HG02884 (cell line): ENCODE data around the gene TSR3.

Experiments
- ATAC-seq: cut with Tn5 transposase; IDR thresholded peaks from one replicate; pipeline ENCODE4 v1.9.1; 2021; ENCODE audit warnings: mild to moderate bottlenecking, moderate library complexity; ENCODE audit not compliant: unreplicated experiment

Gene TSR3

DNA sequence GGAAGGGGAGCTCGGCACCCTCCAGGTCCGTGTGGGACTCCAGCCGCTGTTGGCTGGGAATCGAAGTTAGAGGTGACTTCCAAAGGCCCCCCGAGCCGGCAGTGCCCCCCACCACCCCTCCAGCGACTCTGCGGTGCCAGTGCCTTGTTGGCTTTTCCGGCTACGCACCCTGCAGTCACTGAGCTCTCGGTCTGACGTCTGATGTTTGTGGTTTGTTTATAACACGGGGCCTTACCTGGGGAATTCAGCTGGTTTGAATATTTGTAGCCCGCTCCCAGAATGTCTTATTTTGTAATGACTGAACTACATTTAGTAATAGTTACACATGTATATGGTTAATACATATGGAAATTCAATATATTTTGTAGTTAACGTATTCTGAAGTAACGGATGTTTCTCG is 25.3 kb downstream of the TSR3 start:
- ATAC-seq, result no peak

DNA sequence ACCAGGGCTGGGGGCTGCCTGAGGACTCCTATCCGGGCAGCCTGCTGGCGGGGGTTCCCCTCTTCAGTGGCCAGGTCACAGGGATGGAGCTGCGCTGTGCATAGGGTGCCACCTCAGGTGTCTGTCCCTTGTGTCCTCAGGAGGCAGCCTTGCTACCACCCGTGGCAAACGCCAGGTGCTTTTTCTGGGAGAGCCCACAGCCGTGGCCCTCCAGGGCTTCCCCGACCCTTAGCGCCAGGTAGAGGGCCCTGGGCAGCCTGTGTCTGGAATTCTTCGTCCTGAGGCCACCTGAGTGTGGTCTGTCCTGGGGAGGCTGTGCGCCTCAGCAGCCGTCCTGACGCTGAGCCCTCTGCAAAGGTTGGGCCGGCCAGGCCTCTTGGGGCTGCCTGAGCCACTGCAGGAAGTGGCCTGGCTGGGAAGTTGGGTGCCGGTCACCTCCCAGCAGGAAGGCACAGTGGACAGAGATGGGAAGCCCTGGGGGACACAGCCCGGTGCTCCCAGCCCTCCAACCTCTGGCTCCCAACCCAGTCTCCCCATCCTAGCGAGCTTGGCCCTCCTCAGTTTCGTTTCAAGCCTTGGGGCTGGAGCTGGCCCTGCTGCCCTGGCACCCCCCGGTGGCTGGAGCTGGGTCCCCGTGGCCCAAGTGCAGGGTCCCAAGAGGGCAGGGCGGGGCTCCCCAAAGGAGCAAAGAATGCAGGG is 25.9 kb downstream of the TSR3 start:
- no peak for ATAC-seq

DNA sequence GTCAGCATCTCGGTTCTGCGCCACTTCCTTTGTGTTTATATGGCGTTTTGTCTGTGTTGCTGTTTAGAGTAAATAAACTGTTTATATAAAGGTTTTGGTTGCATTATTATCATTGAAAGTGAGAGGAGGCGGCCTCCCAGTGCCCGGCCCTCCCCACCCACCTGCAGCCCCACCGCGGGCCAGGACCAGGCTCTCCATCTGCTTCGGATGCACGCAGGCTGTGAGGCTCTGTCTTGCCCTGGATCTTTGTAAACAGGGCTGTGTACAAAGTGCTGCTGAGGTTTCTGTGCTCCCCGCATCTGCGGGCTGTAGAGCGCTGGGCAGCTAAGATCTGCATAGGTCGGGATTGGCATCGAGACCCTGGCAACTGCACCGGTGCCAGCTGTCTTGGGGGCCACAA is 26.4 kb downstream of the TSR3 start:
- no peak for ATAC-seq

GRCh38 chr16:1324286-1324826 is 27.3 kb downstream of the TSR3 start:
- no peak for ATAC-seq

GRCh38 chr16:1323296-1324239 is 28.1 kb downstream of the TSR3 start:
- no peak for ATAC-seq

DNA sequence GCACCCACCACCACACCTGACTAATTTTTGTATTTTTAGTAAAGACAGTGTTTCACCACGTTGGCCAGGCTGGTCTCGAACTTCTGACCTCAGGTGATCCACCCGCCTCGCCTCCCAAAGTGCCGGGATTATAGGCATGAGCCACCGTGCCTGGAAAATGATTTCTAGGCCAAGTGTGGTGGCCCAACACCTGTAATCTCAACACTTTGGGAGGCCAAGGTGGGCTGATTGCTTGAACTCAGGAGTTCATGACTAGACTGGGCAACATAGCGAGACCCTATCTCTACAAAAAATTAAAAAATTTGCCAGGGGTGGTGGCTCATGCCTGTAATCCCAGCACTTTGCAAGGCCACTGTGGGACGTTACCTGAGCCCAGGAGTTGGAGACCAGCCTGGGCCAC is 29.3 kb downstream of the TSR3 start:
- ATAC-seq, result no peak

DNA sequence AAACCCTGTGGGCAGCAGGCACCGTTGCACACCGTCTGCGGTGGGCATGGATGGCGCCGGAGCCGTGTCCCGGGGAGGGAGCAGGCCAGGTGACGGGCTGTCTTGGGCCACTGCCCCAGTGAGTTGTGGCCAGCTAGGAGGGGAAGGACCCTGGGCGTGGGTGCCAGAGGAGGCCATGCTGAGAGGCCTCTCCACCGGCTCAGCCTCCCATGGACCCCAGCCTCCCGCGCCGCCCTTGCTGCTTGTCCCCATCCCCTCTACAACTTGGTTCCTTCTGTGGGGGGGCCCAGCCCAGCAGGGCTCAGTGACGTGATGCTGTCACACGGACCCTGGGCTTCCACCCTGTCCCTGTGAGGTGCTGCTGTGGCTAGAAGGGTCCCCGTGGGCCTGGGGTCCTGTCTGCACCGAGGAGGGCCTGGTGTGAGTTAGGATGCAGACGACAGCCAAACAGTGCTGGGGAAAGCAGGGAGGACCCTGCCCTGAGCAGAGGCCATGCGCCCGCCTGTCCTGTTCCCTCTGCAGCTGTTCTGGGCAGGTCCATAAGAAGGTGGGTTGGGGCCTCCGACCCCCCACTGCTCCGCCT is 30.9 kb downstream of the TSR3 start:
- ATAC-seq, result no peak

GRCh38 chr16:1320097-1320496 is 31.6 kb downstream of the TSR3 start:
- ATAC-seq, result no peak

DNA sequence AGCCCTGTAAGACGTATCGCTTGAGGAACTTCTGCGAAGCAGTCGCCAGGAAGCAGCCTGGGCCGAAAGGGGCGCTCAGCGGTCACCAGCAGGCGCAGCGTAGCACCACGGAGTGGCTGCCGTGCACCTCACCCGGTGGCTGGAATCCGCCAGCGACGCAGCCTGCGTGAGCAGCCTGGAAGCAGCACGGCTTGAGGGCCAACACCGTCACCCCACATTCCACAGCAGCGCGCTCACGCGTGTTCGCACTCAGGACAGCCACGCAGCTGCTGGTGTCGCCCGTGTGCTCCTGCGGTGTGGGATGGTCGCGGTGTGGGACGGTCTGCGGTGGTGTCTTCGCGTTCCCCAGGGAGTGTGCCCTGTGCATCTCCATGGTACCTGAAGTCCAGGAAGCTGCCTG is 32.6 kb downstream of the TSR3 start:
- ATAC-seq, result no peak

DNA sequence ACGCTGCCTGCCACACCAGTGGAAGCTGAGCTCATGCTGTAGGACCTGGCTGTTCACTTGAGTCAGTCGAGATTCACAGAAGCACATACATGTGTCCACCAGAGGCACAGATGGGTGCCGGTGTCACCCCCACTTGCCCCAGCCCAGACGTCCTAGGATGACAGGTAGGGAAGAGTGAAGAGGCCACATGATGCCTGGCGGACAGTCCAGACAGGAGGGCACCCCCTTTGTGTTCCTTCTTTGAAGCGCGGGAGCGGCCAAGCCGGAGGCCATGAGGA is 33.5 kb downstream of the TSR3 start:
- no peak for ATAC-seq

DNA sequence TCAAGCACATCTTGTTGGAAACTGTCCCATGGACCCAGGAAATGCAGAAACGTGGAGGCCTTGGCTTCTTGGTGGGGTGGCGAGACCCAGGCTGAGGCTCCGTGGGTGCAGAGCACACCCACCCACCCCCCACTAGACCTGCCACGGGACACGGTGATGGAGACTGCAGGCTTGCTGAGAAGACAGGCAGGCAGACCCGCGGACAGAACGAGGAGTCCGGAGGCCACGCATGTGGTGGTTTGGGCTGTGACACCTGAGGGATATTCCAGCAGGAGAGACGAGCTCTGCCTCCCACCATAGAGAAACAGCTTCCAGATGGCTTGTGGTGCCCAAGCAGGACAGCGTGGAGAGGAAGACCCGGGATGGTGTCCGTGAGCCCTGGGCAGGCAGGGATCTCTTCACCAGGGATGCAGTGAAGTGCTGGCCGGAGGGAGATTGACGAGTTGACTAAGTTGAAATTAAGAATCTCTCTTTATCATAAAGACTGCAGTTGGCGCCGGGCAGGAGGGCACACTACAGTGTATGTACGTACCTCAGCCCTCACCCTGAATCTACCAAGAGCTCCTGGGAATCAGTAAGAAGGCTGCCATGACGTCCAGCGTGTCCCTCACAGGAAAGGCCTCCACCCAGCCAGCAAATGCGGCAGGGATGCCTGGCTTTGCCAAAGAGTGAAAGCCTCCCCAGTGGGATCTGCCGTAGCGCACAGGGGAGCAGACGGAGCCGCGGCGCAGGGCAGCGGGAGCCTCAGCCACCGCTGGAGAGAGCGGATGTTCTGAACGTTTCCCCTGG is 34.0 kb downstream of the TSR3 start:
- no peak for ATAC-seq

- ATAC-seq, result no peak
Observed at GRCh38 chr16:1316033-1316405, 35.7 kb downstream of the TSR3 start.

- ATAC-seq, result no peak
Observed at GRCh38 chr16:1315081-1316032, 36.3 kb downstream of the TSR3 start.

DNA sequence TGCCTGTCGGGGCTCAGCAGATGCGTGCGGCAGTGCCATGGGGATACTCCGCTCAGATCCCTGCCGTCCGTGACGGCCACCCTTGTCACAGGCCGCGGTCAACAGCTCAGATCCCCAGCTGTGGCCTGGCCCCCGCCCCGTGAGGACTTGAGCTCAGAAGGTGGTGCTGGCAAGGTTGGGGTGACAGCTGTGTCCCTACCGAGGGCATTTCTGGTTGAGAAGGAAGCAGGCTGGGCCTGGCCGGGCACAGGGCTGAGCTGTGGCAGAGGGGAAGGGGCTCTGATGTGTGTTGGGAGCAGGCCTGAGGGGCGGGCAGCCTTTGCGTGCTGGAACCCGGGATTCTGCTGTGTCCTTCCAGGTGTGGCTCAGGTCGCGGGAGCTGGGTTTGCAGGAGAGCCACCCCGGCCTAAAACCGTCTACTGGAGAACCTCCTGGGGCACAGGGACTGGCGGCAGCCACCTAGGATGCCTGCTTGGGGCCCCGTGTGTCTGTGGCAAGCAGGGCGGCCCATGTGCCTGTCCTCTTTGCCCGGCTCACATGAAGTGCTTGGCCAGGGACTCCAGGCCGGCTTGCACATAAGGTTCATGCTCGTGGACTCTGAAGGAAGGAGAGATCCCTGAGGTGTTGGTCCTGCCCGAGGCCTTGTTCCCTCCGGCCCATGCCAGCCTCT is 37.1 kb downstream of the TSR3 start:
- ATAC-seq, result no peak

DNA sequence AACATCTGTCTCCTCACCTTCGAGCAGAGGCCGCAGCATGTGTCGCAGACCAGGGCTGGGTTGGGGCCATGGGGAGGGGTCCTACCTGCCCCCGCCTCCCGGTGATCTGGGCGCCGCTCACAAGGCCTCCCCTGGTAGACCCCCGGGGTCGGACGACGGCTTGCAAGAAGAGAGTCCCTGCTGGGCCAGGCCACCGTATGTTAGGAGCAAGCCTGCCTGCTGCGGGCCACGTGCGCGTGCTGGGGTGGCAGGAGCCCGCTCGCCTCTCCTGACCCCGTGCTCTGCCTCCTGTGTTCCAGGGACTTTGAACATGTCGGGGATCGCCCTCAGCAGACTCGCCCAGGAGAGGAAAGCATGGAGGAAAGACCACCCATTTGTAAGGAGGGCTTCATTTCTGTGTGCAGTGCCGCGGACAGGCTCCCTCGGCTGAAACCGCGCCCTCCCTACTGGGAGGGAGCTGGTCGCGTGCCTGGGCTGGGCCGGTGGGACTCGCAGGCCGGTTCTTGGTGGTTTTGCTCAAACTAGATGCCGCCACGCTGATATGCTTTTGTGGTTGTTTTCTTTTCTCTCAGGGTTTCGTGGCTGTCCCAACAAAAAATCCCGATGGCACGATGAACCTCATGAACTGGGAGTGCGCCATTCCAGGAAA is 37.8 kb downstream of the TSR3 start:
- no peak for ATAC-seq

GRCh38 chr16:1312903-1313302 is 38.8 kb downstream of the TSR3 start:
- ATAC-seq, result no peak

DNA sequence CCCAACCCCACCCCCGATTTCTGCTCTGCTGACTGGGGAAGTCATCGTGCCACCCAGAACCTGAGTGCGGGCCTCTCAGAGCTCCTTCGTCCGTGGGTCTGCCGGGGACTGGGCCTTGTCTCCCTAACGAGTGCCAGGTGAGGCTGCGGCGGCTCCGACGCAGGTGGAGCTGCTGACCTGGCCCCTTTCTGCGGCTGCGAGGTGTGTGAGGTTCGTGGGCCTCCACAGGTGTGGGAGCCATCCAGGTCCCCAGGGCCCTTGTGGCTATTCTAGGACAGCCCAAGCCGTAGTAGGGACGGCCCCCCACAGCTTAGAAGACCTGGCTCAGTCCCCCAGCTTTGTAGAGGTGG is 39.2 kb downstream of the TSR3 start:
- ATAC-seq, result no peak

GRCh38 chr16:1311738-1312466 is 39.8 kb downstream of the TSR3 start:
- ATAC-seq, result no peak
